ENCODE data around the gene ZNRF3.

ZNRF3 gene

GRCh38 chr22:28956506-28956905, 73.1 kb downstream of the ZNRF3 start:
- no peak for DNase-seq

GRCh38 chr22:28958611-28959010, 75.2 kb downstream of the ZNRF3 start:
- no peak for DNase-seq

- DNase-seq: no peak
Measured at GRCh38 chr22:28962042-28962554, 78.7 kb downstream of the ZNRF3 start.

GRCh38 chr22:28963362-28963761, 80.0 kb downstream of the ZNRF3 start:
- no peak for DNase-seq

GRCh38 chr22:28967163-28967665, 83.8 kb downstream of the ZNRF3 start:
- no peak for DNase-seq

- no peak for DNase-seq
Measured at GRCh38 chr22:28967969-28968368, 84.6 kb downstream of the ZNRF3 start.

GRCh38 chr22:28969401-28970168, 86.2 kb downstream of the ZNRF3 start:
- DNase-seq: no peak

GRCh38 chr22:28973352-28973751, 90.0 kb downstream of the ZNRF3 start:
- DNase-seq: no peak

- DNase-seq: no peak
Measured at GRCh38 chr22:28977060-28977459, 93.7 kb downstream of the ZNRF3 start.

GRCh38 chr22:28977481-28977971, 94.2 kb downstream of the ZNRF3 start:
- no peak for DNase-seq

GRCh38 chr22:28978158-28978557, 94.8 kb downstream of the ZNRF3 start:
- DNase-seq: no peak

- no peak for DNase-seq
Measured at GRCh38 chr22:28978863-28979796, 95.8 kb downstream of the ZNRF3 start.

- no peak for DNase-seq
Measured at GRCh38 chr22:28980326-28980725, 97.0 kb downstream of the ZNRF3 start.

GRCh38 chr22:28981818-28982499, 98.6 kb downstream of the ZNRF3 start:
- DNase-seq: no peak

- DNase-seq: no peak
Measured at GRCh38 chr22:28983190-28983589, 99.8 kb downstream of the ZNRF3 start.

GRCh38 chr22:28983788-28984441, 100.5 kb downstream of the ZNRF3 start:
- no peak for DNase-seq

- no peak for DNase-seq
Measured at GRCh38 chr22:28984482-28985158, 101.2 kb downstream of the ZNRF3 start.

GRCh38 chr22:28985581-28986290, 102.4 kb downstream of the ZNRF3 start:
- DNase-seq: no peak

GRCh38 chr22:28986366-28986765, 103.0 kb downstream of the ZNRF3 start:
- no peak for DNase-seq

GRCh38 chr22:28988457-28988856, 105.1 kb downstream of the ZNRF3 start:
- no peak for DNase-seq

GRCh38 chr22:28989035-28989464, 105.7 kb downstream of the ZNRF3 start:
- DNase-seq: no peak

All from NCI-H1092 treated with DMSO at 0.1 percent for 48 hours (cell line).